Measurements from ENCODE around the gene TRIM4.

- TF ChIP-seq CTCF (IDR thresholded peaks at IDR 0.05) (no peak), POLR2A (IDR thresholded peaks at IDR 0.05) (no peak), EP300 (IDR thresholded peaks at IDR 0.05) (no peak)
These were observed 55.4 kb downstream of the TRIM4 start for GRCh38 chr7:99863847-99864440.
